Inflammatory macrophage (primary cell): ENCODE measurements around the gene ANKRD33.

Experiments used
- DNase-seq, 2 donors: peaks; one replicate each; pipeline ENCODE4 v3.0.0-alpha.2; 2020 to 2022

Gene ANKRD33

GRCh38 chr12:51905471-51906429 lies 17.8 kb downstream of the ANKRD33 start:
- DNase-seq = peak; percentile 66 to 84

- no peak for DNase-seq
Measured at GRCh38 chr12:51906430-51907082, 18.7 kb downstream of the ANKRD33 start.

- no peak for DNase-seq
Measured at GRCh38 chr12:51907083-51907855, 19.4 kb downstream of the ANKRD33 start, which contains the start of gene ACVRL1. Gene ACVRL1, plus strand, starts transcription at chr12:51907504. Its CDS starts 4,971 bp downstream, at chr12:51912475.

- DNase-seq = no peak
Measured at GRCh38 chr12:51907856-51908425, 20.0 kb downstream of the ANKRD33 start.

GRCh38 chr12:51908876-51909592 lies 21.1 kb downstream of the ANKRD33 start:
- DNase-seq = no peak

GRCh38 chr12:51910168-51910567 lies 22.3 kb downstream of the ANKRD33 start:
- DNase-seq = no peak

- DNase-seq = no peak
Measured at GRCh38 chr12:51910691-51911090, 22.8 kb downstream of the ANKRD33 start.

- DNase-seq = peak; percentile 66 to 71
Measured at GRCh38 chr12:51911307-51911706, 23.4 kb downstream of the ANKRD33 start.

- peak; percentile 81 to 82 for DNase-seq
Measured at GRCh38 chr12:51911788-51912711, 24.1 kb downstream of the ANKRD33 start.

GRCh38 chr12:51913071-51914033 lies 25.4 kb downstream of the ANKRD33 start:
- DNase-seq = no peak

- no peak for DNase-seq
Measured at GRCh38 chr12:51914034-51914923, 26.4 kb downstream of the ANKRD33 start.

- no peak for DNase-seq
Measured at GRCh38 chr12:51915003-51915625, 27.2 kb downstream of the ANKRD33 start.

GRCh38 chr12:51915951-51916350 lies 28.0 kb downstream of the ANKRD33 start:
- no peak for DNase-seq

- no peak for DNase-seq
Measured at GRCh38 chr12:51917041-51917590, 29.2 kb downstream of the ANKRD33 start.

- no peak for DNase-seq
Measured at GRCh38 chr12:51917746-51918453, 30.0 kb downstream of the ANKRD33 start.

GRCh38 chr12:51920046-51920445 lies 32.1 kb downstream of the ANKRD33 start:
- DNase-seq = no peak
